GM19438 (cell line): Measurements from ENCODE around the gene CD226.
"Not testable (repeated sequence)": the region's sequence is repeated elsewhere in the genome, so short reads cannot be mapped to it uniquely, and the experiment has no call there.

Experiments used
- ATAC-seq: cut with Tn5 transposase; IDR thresholded peaks from one replicate; pipeline ENCODE4 v1.9.1; 2021; ENCODE audit warnings: low read depth; ENCODE audit not compliant: unreplicated experiment

CD226 gene

DNA sequence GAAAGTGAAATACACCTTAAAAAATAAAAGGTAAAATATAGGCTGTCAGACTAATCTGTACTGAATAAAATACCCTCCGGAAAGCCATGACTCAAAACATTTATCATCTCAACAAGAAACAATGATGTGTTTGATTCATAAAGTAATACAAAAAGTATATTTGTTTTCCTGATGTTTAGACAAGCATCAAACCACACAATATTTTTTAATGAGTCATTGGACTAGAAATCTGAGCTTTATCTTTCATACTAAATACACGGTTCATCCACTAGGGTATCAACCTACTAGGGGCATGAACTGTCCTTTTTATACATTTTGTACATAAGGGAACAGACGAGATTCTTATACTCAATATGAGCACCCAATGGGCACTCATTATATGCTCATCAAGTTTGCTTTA, 31.3 kb downstream of the CD226 start:
- ATAC-seq: no peak

DNA sequence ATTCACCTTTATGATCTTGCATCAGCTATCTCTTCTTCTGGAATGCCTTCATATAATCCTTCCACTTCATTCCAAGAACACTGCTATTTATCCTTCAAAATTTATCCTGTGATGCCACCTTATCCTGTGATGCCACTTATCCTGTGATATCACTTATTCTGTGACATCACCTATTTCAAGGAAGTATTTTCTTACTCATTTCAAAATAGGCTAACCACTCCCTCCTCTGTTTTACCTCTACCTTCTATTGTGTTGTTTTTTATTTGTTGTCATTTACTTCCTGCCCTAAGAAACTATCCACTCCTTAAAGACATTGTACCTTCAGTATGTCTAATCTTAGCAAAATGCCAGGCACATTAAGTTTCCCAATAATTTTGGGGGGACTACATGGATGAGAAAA, 38.8 kb downstream of the CD226 start:
- ATAC-seq: no peak

DNA sequence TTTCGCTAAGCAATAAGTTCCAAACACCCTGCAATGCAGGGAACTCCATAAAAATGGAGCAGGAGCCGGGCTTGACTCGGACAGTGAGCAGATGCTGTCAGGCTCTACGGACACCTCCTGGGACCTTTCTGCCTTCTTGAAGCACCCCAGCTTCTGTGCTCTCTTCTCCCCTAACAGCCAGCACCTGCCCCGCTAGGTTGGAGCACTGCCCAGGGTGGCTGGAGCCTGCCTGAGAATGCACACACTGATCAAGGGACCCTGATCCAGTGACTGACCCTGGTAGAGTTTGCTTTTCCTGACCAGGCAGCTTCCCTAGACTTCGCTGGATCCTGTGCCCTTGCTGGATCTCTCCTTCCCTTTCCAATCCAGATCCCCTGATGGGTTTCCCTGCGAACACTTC, 40.9 kb downstream of the CD226 start:
- ATAC-seq: no peak

DNA sequence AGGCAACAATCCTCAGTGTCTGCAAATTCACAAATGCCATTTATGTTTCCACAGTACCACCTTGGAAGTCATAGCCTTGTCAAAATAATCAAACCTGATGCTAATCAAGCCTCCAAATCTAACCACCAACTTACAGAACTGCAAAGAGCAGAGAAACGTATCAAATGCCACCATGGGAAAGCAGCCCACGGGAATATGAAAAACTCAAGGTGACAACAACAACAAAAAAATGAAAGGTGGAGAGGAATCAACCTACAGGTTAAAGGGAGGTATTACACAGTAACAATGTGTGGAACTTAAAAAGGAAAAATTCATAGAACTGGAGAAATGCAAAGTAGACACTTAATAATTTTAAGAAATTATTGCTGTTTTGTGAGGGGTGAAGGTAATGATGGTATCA, 46.7 kb downstream of the CD226 start:
- ATAC-seq: no peak

DNA sequence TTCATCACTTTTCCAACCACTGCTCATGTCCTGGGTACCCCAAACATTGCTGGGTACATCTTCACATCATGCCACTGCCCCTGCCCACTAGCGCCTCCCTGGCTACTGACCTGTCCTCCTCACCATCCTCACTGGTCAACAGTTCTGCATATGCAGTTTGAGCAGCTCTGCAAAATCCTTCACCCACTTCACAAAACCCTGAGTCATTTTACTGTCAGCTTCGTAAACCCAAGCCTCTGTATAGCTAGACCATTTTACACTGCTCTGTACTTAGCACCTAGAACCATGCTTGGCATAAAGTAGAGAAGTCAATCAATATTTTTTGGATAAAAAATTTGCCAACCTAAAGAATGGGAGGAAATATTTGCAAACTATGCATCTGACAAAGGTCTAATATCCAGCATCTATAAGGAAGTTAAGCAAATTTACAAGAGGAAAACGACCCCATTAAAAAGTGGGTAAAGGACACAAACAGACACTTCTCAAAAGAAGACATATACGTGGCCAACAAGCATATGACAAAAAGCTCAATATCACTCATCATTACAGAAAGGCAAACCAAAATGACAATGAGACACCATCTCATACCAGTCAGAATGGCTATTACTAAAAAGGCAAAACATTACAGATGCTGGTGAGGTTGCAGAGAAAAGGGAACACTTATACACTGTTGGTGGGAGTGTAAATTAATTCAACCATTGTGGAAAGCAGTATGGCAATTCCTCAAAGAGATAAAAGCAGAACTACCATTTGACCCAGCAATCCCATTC, 48.3 kb downstream of the CD226 start:
- not testable (repeated sequence) for ATAC-seq

DNA sequence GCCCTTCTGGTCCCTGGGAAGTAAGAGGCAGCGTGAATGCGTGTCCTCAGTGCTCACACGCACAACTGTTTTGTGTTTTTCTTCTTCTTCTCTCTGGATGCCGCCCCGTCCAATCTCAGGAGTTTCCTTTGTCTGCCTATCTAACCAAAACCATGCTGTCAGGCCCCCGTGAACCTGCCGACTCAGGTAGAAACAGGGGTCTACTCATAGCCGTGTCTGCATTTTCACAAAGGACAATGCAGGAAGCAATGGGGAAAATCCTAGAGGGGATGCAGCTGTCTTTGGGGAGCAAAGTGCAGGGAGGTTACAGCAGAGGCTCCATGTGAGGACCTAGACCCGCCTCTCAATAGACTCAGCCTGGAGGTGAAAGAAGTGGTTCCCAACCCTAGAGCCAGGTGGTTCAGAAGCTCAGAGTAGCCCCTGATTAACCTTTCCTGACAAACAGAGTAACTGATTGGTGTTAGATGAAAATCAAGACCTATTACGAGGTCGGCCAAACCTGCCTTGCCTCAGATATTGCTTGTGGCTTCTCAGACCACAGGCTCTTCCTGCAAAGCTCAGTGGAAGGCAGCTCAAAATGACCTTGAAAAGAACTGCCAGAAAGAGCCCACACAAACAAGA, 49.3 kb downstream of the CD226 start:
- ATAC-seq: peak; percentile 54

DNA sequence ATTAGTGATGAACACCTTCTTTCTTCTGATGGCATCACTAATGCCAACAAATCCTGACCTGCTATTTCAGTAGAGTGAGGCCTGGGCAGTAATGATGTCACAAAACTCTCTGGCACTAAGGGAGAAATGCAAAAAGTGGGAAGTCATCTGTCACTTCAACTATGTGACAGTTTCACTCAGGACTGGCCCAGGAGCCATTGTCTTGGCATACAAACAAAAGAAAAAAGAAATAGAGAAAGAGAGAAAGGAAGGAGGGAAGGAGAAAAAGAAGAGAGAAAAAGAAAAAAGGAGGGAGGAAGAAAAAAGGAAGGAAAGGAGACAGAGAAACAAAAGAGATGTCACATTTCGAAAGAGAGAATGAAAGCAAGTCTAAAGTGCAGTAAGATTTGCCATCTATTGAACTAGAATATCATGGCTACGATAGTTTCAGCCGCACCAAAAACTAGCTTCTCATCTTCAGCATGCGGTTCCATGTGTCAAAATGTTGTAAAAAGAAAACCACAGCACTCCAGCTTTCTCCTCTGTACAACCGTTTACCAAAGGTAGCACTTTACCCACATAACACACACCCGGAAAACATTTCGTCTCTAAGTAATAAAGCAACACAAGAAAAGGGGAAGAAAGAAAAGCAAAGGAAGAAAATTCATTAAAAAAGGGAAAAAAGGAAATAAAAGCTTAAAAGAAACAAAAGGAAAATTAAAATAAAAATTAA, 50.1 kb downstream of the CD226 start:
- ATAC-seq: peak; percentile 42

DNA sequence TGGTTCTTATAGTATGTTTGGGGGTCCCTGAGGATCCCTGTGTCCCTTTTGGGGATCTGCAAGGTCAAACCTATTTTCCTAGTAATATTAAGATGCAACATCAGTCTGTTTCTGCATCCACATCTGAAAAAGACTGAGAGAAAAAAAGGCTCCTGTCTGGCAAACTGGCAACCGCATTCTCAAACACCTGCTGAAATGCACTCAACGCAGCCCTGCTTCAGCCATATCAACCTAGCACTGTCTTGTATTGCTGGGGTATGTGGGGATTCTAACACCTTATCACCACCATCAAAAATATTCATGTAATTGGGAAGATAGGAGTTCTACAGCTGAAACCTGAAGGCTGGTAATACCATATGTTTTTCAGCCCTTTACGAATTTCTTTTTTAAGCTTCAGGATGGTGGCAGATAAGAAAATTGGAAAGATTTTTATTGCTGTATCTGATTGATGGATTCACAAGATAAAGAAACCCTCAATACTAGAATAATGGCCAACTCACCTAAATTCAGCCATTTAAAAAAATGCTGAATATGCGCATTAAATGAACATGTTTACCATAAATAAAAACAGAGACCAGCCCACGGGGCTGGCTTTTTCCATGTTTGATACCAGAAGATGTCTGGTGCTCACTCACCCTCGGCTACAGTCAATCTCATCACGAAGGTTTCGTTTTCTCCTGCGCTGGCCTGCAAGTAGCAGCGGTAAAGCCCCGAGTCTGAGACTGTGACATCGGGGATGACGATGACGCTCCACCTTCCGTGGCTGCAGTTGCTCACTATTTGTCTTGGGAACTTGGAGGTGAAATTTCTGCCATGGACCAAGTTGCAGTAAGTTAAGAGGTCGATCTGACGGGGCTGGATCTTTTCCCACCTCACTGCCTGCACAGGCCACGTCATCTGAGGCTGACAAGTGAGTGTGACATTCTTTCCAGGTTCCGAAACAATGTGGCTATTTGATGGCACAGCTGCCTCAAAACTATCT, 52.3 kb downstream of the CD226 start:
- ATAC-seq: no peak

DNA sequence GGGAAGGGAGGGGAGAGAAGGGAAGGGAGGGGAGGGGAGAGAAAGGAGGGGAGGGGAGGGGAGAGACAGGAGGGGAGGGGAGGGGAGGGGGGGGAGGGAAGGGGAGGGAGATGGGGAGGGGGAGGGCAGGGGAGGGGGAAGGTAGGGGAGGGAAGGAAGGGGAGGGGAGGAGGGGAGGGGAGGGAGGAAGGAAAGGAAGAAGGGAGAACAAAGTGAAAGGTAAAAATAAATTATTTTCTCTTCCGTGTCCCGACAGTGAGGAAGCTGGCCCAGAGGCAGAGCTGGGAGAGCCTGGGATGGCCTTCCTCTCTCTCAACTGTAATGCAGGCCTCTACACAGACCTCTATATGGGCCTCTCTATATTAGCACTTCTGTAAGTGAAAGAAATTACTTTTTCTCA, 53.2 kb downstream of the CD226 start:
- ATAC-seq: no peak

DNA sequence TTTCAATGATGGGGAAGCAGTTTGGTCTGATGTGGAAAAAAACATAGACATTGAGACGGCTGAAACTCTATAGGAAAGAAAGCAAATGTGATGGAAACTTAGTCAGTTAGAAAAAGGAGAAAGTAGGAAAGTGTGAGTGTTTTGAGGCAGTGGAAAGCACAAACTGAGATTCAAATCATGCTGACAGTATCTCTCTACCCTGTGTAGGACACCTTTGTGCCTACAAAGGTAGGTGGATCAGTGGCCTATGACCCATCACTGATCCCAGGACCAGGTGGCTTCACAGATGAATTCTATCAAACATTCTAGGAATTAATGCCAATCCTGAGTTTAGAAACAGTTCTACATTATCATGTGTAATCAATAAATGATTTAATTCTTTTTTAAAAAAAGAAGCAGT, 57.1 kb downstream of the CD226 start:
- no peak for ATAC-seq

DNA sequence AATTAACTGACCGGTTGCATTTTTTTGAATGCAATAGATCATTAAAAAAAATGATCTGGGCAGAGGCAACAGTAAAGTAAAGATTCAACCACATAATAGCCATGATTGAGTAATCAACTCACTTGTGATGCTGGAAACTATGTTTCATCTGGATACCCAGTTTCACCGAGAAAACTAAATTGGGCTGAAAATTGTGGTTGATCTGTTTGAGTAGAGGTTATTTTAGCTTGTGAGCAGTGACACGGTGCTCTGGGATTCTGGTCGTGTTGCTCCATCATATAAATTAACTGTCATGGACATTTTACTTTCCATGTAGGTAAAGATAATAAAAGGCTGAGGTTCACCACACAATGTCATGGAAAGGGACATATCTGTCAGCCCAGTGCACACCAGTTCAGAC, 58.7 kb downstream of the CD226 start:
- ATAC-seq: no peak

DNA sequence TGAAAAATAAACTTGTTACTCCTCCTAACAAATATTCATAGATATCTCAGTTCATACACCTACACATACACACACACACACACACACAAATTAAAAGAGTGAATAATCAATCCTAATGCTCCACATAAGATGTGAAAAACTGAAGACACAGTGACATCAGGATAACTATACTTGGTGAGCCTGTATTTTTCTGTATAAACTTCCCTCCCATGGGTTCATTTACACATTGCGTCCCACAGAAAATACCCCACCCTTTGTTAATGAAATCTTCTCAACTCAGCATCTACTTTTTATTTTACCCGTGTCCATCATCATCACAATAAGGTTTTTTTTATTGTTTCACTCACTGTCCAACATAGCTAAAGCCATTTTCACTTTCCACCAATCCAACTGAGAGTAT, 60.4 kb downstream of the CD226 start:
- ATAC-seq: no peak

DNA sequence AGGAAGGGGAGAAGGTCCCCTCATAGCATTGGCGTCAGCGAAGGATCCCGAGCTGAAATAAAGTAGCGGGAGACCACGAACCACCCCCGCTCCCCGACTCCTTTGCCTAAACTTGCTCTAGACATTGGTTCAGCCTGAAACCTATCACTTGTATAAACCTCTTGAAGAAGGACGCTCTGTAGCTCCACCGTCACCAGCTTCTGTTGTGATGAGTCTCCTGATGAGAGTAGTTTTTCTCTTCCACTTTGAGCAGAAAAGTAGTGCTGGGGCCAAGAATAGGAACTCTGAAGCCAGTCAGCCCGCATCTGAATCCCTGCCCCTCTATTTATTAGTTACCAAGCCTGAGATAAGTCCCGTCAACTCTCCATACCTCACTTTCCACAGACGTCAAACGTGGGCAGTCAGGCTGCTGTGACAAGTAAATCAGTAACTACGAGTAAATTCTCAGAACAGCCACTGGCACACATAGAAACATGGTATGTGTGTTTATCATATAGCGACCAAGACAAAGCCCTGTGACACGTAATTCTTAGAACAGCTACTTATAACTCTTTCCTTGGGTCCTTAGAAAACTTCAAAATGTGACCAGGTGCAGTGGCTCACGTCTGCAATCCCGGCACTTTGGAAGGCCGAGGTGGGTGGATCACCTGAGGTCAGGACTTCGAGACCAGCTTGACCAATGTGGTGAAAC, 61.7 kb downstream of the CD226 start:
- peak; percentile 78 for ATAC-seq

DNA sequence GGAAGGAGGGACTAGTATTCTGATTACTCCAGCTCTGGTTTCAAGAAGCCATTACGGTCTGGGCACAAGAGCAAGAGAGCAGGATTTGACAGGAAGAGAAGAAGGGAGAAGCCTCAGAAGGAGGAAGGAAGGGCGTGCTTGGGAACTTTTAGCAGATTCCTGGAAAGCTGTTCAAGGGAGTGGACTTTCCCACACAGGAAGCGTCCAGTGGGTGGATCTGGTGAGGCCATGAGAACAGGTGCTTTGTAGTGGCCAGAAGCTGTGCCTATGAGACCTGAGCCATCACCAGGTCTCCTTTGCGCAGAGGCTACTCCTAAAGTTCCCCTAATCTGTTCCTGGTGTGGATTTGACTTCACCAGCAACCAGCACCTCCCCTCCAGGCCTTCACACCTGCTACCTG, 62.3 kb downstream of the CD226 start:
- no peak for ATAC-seq

DNA sequence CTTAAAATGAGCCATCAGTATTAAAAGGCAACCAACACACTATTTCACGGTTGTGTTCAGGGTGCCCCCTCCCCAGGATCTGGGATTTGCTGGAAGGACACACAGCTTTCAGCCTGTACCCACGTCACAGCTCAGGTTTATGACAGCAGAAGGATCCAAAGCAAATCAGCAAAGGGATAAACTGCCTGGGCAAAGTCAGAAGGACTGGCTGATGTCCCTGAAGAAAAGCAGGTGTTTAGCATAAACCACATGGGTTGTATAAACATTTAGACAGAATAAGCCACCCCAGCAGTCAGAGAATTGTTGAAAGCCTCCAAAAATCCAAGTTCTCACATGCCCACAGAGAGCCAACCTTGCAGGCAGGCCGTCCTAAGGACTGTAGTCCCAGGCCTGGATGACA, 63.9 kb downstream of the CD226 start:
- ATAC-seq: no peak

DNA sequence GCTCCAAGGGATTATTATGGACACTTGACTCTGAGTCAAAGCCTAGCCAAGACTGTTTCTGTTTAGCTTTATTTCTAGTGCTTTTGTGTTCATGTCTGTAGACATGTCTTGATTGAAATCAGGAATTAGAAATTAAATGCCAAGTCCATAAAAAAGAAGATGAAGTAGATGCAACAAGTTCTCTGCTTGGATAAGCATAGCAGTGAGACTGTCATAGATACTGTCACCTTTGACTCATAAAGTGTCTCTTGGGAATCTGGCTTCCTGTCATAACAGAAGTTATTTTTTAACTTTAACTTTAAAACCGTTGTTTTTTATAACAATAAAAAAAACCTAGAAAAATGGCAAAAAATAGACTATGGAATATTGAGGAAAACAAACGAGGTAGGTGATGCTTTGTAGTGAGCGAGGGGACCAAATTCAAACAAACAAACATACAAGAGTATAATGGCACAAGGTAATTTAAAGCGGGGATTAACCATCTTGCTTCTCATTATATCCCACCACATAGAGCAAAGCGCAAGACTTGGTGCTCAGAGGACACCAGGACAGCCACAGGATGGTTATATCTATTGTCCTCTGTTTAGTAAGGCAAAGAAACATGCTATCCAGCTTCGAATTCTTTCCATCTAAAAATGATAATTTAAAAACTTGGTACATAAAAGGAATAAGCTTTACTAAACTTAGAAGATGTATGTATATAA, 64.6 kb downstream of the CD226 start:
- peak; percentile 35 for ATAC-seq

DNA sequence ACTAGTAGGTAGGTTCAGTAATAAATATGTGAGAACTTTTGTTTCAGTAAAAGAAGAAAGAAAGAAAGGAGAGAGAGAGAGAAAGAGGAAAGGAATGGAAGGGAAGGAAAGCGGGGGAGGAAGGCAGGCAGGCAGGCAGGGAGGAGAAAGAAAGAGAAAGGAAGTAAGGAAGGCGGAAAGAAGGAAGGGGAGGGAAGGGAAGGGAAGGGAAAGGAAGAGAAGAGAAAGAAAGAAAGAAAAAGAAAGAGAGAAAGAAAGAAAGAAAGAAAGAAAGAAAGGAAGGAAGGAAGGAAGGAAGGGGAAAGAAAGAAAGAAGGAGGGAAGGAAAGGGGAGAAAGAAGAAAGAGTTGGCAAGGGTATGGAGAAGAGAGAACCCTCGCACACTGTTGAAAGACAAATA, 67.6 kb downstream of the CD226 start:
- ATAC-seq: no peak

DNA sequence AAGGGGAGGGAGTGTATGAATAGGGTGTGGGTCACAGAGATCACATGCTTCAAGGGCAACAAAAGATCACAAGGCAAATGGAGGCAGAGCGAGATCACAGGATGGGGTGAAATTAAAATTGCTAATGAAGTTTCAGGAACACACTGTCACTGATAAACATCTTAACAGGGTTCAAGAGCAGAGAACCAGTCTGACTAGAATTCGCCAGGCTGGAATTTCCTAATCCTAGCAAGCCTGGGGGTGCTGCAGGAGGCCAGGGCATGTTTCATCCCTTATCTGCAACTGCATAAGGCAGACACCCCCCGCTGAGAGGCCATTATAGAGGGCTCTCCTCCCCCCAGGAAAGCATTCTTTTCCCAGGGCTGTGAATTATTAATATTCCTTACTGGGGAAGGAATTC, 68.6 kb downstream of the CD226 start:
- ATAC-seq: not testable (repeated sequence)

DNA sequence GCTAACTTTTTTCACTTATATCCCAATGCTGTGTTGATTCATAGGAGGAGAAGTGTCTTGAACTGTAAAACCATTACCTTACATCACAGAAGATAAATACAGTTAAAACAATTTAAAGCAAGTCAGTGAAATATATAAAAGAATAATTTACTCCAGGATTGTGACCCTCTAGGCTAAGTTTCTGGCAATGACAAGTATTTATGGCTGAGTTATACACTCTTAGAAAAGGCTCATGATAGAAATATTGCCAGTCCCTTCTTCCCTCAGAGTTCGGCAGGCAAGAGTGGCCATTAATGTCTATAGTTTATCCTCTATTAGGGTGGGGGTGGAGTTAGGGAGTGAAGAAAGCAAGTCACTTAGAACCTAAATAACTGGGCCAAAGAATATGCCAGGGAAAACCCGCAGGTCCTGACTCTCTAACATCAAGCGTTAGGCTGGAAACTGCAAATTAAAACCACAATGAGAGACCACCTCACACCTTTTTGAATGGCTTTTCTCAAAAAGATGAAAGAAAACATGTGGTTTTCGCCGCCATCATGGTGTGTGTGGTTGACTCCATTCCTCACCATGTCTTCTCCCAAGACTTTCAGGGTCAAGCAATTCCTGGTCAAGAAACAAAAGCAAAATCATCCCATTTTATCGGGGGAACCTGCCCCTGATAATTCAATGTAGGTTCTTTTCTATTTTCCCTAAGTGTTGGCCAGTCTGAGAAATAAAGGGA, 69.3 kb downstream of the CD226 start:
- ATAC-seq: no peak
